NB4 (cell line): Measurements from ENCODE around the gene TMCC3.

Experiments used
- MYC ChIP-seq: IDR thresholded peaks from 2 replicates; pipeline ENCODE4 v1.6.1; 2011; ENCODE audit warnings: low read depth, low read length
- TF ChIP-seq, protein P1 (sequence below): IDR thresholded peaks from one replicate; pipeline ENCODE4 v1.5.1; 2012; ENCODE audit warnings: low read depth, low read length

DNA sequence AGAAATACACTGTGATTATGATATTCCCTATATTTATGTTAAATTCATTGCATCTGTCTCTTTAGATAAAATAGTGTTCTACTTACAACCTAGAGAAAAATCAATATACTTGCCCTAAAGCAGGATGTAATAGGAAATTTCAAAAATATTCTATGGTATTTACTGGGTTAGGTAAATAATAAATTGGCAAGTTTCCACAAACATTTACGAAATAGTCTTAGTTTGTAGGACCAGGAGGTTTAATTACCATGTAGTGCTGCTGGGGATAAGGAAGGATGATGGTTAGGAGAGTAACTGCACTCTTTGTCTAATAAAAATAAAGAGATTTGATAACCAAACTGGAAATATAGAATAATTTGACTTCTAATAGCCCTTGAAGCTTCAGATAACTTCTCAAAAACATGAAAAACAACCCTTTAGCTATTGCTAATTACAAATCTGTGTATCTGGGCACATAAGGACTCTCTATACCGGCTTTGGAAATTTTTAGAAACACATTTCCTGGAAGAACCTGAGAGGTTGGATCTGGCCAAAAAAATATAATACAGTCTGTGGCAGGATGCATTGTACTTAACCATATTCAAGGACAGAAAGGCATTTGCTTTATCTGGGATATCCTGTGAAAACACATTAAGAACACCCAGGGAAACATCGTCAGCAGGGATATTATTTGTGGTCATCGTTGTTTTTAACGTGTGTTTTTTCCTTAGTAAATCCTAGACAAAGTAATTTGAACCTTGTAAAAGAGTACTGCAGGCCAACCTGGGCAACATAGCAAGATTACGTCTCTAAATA, 36.7 kb upstream of the TMCC3 start:
- no peak for TF ChIP-seq MYC
- TF ChIP-seq, protein P1, sequence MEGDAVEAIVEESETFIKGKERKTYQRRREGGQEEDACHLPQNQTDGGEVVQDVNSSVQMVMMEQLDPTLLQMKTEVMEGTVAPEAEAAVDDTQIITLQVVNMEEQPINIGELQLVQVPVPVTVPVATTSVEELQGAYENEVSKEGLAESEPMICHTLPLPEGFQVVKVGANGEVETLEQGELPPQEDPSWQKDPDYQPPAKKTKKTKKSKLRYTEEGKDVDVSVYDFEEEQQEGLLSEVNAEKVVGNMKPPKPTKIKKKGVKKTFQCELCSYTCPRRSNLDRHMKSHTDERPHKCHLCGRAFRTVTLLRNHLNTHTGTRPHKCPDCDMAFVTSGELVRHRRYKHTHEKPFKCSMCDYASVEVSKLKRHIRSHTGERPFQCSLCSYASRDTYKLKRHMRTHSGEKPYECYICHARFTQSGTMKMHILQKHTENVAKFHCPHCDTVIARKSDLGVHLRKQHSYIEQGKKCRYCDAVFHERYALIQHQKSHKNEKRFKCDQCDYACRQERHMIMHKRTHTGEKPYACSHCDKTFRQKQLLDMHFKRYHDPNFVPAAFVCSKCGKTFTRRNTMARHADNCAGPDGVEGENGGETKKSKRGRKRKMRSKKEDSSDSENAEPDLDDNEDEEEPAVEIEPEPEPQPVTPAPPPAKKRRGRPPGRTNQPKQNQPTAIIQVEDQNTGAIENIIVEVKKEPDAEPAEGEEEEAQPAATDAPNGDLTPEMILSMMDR, result no peak
